Articular chondrocyte of knee joint (primary cell): Measurements from ENCODE around the gene BLCAP. TPM values are rescaled to one million over a fixed set of nuclear protein-coding genes. Genes with fewer than 3 reads are reported as not detected.

ENCODE experiments used
- total RNA-seq: library from RNA; depleted of rRNA; stranded (reverse); fragments of >200 nt; gene quantifications from 2 replicates; pipeline ENCODE4 v1.2.3, GENCODE V29; 2012

BLCAP gene
- 30.2 and 33.7 TPM in 2 replicates for total RNA-seq

DNA sequence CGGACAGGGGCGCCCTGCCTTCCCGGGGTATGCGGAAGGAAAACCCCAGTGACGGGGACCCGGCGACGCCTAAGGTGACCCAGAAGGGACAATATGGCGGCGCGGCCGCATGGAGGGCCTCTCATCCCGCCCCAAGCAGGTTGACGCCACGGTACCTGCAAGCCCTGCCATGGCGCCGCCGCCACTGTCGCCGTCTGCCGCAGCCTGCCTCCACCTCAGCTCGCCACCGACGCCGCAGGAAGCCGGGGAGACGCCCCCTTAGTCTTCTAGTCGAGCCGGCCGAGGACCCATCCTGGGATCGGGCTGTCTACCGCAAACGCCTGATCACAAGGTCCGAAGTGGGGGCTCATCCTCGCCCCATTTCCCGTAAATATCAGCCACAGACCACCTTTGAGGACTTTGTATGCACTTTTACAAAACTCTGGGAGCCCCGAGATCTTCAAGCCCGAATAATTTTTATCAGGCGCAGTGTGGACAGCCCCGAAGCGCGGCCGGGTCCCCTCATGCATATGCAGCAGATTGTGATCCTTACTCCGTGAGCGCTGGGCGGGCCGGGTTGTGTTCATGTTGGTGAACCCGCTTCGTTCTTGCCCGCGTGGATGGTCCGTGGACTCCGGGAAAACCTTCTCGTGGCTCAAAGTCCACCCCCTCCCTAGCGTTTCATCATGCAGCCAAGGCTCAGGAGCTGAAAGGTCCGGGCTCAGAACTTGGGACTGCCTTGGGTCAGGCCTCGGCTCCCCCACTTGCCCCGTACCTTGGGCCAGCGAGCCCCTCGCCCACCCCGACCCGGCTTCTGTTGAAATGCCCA, at the start of gene BLCAP:
BLCAP (minus strand) TSS at position 239 of the 808 bp plus-strand sequence. CDS start 8,702 bp downstream, outside the sequence.

DNA sequence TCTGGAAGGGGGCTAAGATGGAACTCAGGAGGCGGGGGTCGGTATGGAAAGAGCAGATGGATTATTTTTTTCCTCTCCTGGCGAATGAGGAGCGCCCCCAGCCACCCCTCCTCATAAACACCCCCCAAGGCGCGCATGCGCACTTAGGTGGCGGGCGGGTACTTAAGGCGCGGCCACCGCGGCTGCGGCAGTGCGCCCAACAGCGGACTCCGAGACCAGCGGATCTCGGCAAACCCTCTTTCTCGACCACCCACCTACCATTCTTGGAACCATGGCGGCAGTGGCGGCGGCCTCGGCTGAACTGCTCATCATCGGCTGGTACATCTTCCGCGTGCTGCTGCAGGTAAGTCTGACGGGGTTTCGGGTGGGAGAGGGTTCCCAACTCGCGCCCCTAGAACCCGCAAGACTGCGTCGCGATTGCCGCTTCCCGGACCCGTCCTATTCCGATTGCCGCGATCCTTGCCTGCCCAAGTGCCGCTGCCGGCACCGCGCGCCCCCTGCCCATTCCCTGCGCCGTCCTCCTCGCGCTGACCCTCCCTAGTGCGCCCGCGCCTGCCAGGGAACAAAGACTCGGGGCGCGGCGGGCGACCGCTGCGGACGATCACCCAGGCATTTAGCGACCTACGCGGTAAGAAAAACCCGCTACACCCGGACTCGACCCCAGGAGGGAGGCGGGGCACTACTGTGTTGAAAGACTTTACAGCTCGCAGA, 6.5 kb downstream of the BLCAP start, which contains the start of gene NNAT:
NNAT (plus strand) TSS at position 190 of the 711 bp plus-strand sequence; CDS start at position 272, 82 bp downstream.

Other genes starting within 250 kb of the BLCAP start
- gene MANBAL, start 238.2 kb downstream of the BLCAP start, total RNA-seq: 19.0 and 21.6 TPM in 2 replicates
- gene SRC, start 181.7 kb downstream of the BLCAP start, total RNA-seq: 24.6 and 25.0 TPM in 2 replicates
- gene NNAT, start 6.6 kb downstream of the BLCAP start, total RNA-seq: 0.13 and 0.32 TPM in 2 replicates
- 21.6 and 24.0 TPM in 2 replicates for gene CTNNBL1, start 166.2 kb upstream of the BLCAP start, total RNA-seq